Central memory CD8-positive, alpha-beta T cell (primary cell): ENCODE results near the gene USH2A.

Experiments
- ATAC-seq: fragments of 150-1000 bp; cut with Tn5 transposase; replicated peaks from 2 replicates; pipeline ENCODE4 v1.10.0; 2022; ENCODE audit warnings: mild to moderate bottlenecking, moderate FRiP score, moderate number of reproducible peaks; ENCODE audit not compliant: poor library complexity, severe bottlenecking; ENCODE audit errors: extremely low read depth
- DNase-seq, 2 donors: peaks; one replicate each; pipeline ENCODE4 v3.0.0; 2021; ENCODE audit warnings: low spot score in 2 of 2
- H3K27ac Mint-ChIP-seq: one replicate; pipeline ENCODE4 v1.8.0; 2022; ENCODE audit warnings: low read depth, mild to moderate bottlenecking, moderate library complexity, mixed read lengths
- H3K27me3 Mint-ChIP-seq: one replicate; pipeline ENCODE4 v1.8.0; 2022; ENCODE audit warnings: mixed read lengths
- H3K36me3 Mint-ChIP-seq: one replicate; pipeline ENCODE4 v1.8.0; 2022; ENCODE audit warnings: mild to moderate bottlenecking, moderate library complexity, mixed read lengths; ENCODE audit not compliant: insufficient read depth
- H3K4me1 Mint-ChIP-seq: one replicate; pipeline ENCODE4 v1.8.0; 2022; ENCODE audit warnings: mixed read lengths
- H3K4me3 Mint-ChIP-seq: one replicate; pipeline ENCODE4 v1.8.0; 2022; ENCODE audit warnings: mild to moderate bottlenecking, moderate library complexity, mixed read lengths
- H3K9me3 Mint-ChIP-seq: one replicate; pipeline ENCODE4 v1.8.0; 2022; ENCODE audit warnings: mixed read lengths

The USH2A gene

DNA sequence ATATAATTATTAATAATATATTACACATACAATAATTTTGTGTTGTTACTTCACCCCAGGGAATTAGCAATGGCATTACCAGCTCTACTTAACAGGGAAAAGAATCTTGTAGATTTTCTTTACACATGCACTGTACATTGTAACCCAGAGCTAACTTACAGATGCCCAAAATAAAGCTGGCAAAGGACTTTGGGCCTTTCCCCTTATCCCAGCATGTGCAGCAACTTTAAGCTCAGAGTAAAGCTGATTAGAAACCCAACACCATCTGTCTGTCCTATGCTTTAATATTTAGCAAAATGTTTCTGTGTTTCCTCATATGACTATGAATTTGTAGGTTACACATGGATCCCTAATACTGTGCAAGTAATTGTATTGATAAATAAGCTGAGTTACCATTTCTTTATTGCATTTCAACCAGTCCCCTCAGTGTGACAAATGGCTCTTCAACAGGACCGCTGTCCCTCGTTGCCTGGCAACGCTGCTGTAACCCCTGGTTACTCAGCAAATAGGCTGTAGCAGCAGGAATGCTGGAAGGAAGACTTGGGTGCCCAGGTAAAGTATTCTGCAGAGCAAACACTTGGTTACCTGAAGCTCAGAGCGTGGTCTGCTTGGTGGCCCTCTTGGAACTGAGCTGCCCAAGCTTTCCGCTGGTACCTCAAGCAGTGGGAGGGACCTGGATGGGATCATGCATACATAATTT, at the start of gene USH2A:
Gene USH2A (minus strand): TSS at position 628 of the 700 bp plus-strand sequence. CDS start 1,112 bp downstream, outside the sequence.
- Mint-ChIP-seq H3K4me3 (no peak within 1 kb of the TSS), H3K36me3 (no peaks in the 10 kb centered on the region), H3K27ac (no peak within 1 kb of the TSS), H3K27me3 (no peaks in the 10 kb centered on the region), H3K9me3 (peaks cover 6% of the 10 kb centered on the region), H3K4me1 (no peaks in the 10 kb centered on the region)
- DNase-seq (no peak), ATAC-seq (no peak)

DNA sequence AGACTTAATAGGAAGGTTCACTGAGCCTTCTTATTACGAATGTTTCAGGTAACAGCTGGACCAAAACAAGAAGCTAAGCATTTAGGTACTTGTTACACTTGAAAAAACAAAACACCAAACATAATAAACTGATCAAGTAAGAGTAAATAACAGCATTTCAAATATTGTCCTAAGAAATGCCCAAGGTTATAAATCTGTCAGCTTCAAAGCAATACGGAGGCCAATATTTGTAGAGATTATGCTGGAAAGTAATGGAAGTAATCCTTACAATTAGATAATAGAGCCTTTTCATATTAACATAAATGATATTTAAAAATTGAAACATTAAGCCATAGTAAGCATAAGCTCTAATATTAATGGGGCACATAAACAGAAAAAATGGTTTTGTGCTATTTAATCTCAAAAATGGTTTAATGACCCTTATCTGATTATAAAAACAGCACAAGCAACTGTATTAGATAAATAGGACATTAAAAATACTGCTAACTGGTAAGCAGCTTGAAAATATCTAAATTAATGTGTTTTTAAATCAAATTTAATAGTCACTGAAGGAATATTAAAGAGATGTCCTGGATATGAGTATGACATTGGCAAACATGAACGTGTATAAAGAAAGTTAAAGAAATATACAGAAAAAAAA, 43.0 kb upstream of the USH2A start:
- Mint-ChIP-seq H3K27me3 (no peaks in the 10 kb centered on the region), H3K36me3 (no peaks in the 10 kb centered on the region)

DNA sequence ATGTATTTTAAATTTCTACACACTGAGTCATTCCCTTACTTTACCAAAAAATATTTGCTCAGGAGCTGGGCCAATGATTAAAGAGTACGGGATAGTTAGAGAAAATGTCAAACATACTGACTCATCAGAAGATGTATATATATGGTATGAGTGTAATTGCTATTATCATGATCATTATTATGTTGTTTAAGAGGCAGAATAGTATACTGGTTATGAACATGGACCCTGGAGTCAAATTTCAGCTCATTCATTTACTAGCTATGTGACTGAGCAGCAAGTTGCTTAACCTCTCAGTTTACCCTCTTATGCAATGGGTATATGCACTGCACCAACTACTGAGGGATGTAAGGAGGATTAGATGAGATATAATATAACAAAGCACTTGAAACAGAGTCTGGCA, 41.2 kb upstream of the USH2A start:
- ATAC-seq (no peak), DNase-seq (no peak)
- Mint-ChIP-seq H3K4me3 (no peak overlapping the region), H3K9me3 (peaks cover 34% of the 10 kb centered on the region), H3K36me3 (no peaks in the 10 kb centered on the region), H3K27me3 (no peaks in the 10 kb centered on the region), H3K4me1 (no peaks in the 10 kb centered on the region), H3K27ac (no peak overlapping the region)

More for the DNA sequence above, 43.0 kb upstream of the USH2A start:
- Mint-ChIP-seq H3K27ac (no peak overlapping the region), H3K9me3 (peaks cover 24% of the 10 kb centered on the region), H3K4me3 (no peak overlapping the region), H3K4me1 (no peaks in the 10 kb centered on the region)
- DNase-seq (no peak), ATAC-seq (no peak)

DNA sequence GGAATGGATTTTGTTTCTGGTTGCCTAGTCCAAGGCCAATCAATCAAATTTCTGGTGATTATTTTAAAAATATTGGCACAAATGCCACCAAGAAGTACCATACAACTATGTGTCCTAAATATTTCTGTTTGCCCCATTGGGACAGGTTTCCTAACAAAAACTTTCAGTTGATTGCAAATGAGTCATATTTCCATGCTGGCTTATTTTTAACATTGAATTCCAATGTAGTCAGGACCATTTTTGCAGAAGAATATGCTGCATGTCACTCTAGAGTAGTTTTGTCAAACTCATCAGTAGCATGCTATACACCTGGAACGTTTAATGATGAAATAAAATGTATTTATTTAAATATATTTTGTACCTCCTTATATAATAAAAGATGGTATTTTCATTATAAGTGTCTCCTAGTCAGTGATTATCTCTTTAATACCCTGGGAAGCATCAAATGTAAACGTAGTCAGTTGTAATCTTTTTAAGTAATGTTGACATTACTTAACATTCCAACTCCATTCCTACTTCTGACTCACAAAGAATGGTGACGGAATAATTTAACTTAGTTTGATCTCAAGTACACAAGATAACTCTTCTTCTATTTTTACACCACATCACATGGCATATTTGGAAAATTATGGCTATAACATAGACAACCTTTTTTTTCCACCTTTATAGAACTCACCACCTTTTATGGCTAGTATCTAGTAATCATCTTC, 39.0 kb upstream of the USH2A start:
- peaks cover 26% of the 10 kb centered on the region for H3K9me3 Mint-ChIP-seq
- DNase-seq (no peak), ATAC-seq (no peak)
- no peaks in the 10 kb centered on the region for H3K4me1 Mint-ChIP-seq
- no peak overlapping the region for H3K4me3 Mint-ChIP-seq
- H3K27ac Mint-ChIP-seq = no peak overlapping the region
- H3K36me3 Mint-ChIP-seq = no peaks in the 10 kb centered on the region
- no peaks in the 10 kb centered on the region for H3K27me3 Mint-ChIP-seq

GRCh38 chr1:216461466-216461865, 38.2 kb upstream of the USH2A start:
- Mint-ChIP-seq H3K27me3 (no peaks in the 10 kb centered on the region), H3K4me1 (no peaks in the 10 kb centered on the region), H3K36me3 (no peaks in the 10 kb centered on the region), H3K9me3 (peaks cover 22% of the 10 kb centered on the region), H3K27ac (no peak overlapping the region), H3K4me3 (no peak overlapping the region)
- ATAC-seq (no peak), DNase-seq (no peak)

GRCh38 chr1:216459651-216460207, 36.5 kb upstream of the USH2A start:
- no peak for ATAC-seq

GRCh38 chr1:216458812-216459211, 35.6 kb upstream of the USH2A start:
- ATAC-seq = no peak
- no peaks in the 10 kb centered on the region for H3K36me3 Mint-ChIP-seq
- no peak overlapping the region for H3K4me3 Mint-ChIP-seq
- H3K4me1 Mint-ChIP-seq = no peaks in the 10 kb centered on the region
- no peak for DNase-seq
- no peaks in the 10 kb centered on the region for H3K27me3 Mint-ChIP-seq
- peaks cover 30% of the 10 kb centered on the region for H3K9me3 Mint-ChIP-seq
- no peak overlapping the region for H3K27ac Mint-ChIP-seq

More at GRCh38 chr1:216459651-216460207, 36.5 kb upstream of the USH2A start:
- no peak overlapping the region for H3K4me3 Mint-ChIP-seq
- H3K27me3 Mint-ChIP-seq = no peaks in the 10 kb centered on the region
- H3K27ac Mint-ChIP-seq = no peak overlapping the region
- no peaks in the 10 kb centered on the region for H3K36me3 Mint-ChIP-seq
- H3K4me1 Mint-ChIP-seq = no peaks in the 10 kb centered on the region
- H3K9me3 Mint-ChIP-seq = peaks cover 24% of the 10 kb centered on the region
- no peak for DNase-seq

GRCh38 chr1:216457356-216457755, 34.1 kb upstream of the USH2A start:
- no peak for ATAC-seq
- Mint-ChIP-seq H3K36me3 (no peaks in the 10 kb centered on the region), H3K27me3 (no peaks in the 10 kb centered on the region), H3K9me3 (peaks cover 30% of the 10 kb centered on the region), H3K27ac (no peak overlapping the region), H3K4me1 (no peaks in the 10 kb centered on the region), H3K4me3 (no peak overlapping the region)
- no peak for DNase-seq

- Mint-ChIP-seq H3K27ac (no peak overlapping the region), H3K27me3 (no peaks in the 10 kb centered on the region), H3K36me3 (no peaks in the 10 kb centered on the region), H3K4me3 (no peak overlapping the region), H3K9me3 (peaks cover 28% of the 10 kb centered on the region), H3K4me1 (no peaks in the 10 kb centered on the region)
- DNase-seq = no peak
- ATAC-seq = no peak
Measured at GRCh38 chr1:216456682-216457081, 33.4 kb upstream of the USH2A start.

- Mint-ChIP-seq H3K27ac (no peak overlapping the region), H3K4me1 (no peaks in the 10 kb centered on the region), H3K27me3 (no peaks in the 10 kb centered on the region), H3K4me3 (no peak overlapping the region), H3K36me3 (no peaks in the 10 kb centered on the region), H3K9me3 (peaks cover 26% of the 10 kb centered on the region)
- no peak for DNase-seq
- ATAC-seq = no peak
Measured at GRCh38 chr1:216453777-216454176, 30.5 kb upstream of the USH2A start.

DNA sequence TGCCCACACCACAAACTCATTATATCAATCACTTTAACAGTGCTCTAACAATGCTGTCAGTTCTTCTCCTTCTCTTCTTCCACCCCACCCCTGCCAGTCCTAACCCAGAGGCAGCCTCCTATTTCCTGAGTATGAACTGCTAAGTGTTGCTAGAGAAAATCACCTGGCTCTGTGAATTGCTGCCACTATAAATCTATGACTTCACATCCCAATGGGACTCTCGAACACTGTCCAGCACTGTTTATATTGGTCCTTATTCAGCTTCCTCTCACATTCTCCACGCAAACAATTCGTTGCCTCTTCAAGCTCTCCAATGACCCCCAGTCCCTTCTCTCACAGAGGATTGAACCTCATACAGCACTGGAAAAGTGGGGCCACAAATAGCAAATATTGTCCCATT, 27.0 kb upstream of the USH2A start:
- ATAC-seq (no peak), DNase-seq (no peak)
- Mint-ChIP-seq H3K4me3 (no peak overlapping the region), H3K9me3 (peaks cover 36% of the 10 kb centered on the region), H3K27me3 (no peaks in the 10 kb centered on the region), H3K27ac (no peak overlapping the region), H3K4me1 (no peaks in the 10 kb centered on the region), H3K36me3 (peaks cover 2% of the 10 kb centered on the region)

DNA sequence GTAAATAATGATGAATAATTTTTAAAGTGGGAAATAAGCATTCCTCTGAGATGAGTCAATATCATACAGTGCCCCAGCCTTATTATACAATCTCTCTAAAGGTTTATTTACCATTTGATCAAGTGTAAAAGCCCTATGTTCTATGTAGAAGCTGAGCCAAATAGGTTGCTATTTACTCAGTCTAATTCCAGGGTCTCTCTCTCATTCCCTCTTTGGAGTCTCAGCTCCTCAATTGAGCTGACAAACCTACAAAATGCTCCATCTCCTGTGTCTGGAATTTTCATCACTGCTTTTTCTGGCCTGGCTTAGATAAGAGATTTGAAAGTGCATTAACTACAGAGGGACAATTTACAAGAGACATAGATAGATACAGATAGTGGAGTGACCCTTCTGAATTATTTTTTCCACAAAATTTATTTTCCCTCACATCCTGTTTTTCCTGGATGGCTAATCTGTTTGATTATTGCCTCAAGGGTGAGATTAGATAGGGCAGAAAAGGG, 24.8 kb upstream of the USH2A start:
- DNase-seq = no peak
- H3K4me1 Mint-ChIP-seq = no peaks in the 10 kb centered on the region
- ATAC-seq = no peak
- peaks cover 21% of the 10 kb centered on the region for H3K9me3 Mint-ChIP-seq
- H3K36me3 Mint-ChIP-seq = peaks cover 2% of the 10 kb centered on the region
- H3K27ac Mint-ChIP-seq = no peak overlapping the region
- H3K4me3 Mint-ChIP-seq = no peak overlapping the region
- H3K27me3 Mint-ChIP-seq = no peaks in the 10 kb centered on the region
